Islet of Langerhans (tissue), 1 donor: Measurements from ENCODE around the gene SLC24A3.

Source experiments
- FAIRE-seq: peaks from one replicate; lab custom pipeline; 2011; peaks lifted over from hg19 to GRCh38; lab: Jason Lieb, UNC

The SLC24A3 gene

GRCh38 chr20:19552221-19553180 lies 340.1 kb downstream of the SLC24A3 start:
- FAIRE-seq: no peak

- FAIRE-seq: no peak
Measured at GRCh38 chr20:19554666-19555065, 342.2 kb downstream of the SLC24A3 start.

- no peak for FAIRE-seq
Measured at GRCh38 chr20:19555726-19556125, 343.3 kb downstream of the SLC24A3 start.

- no peak for FAIRE-seq
Measured at GRCh38 chr20:19557291-19557690, 344.8 kb downstream of the SLC24A3 start.

GRCh38 chr20:19560881-19561480 lies 348.5 kb downstream of the SLC24A3 start:
- no peak for FAIRE-seq

GRCh38 chr20:19562426-19562825 lies 350.0 kb downstream of the SLC24A3 start:
- no peak for FAIRE-seq

- no peak for FAIRE-seq
Measured at GRCh38 chr20:19564261-19564660, 351.8 kb downstream of the SLC24A3 start.

GRCh38 chr20:19565736-19566135 lies 353.3 kb downstream of the SLC24A3 start:
- no peak for FAIRE-seq

- FAIRE-seq: no peak
Measured at GRCh38 chr20:19566226-19566945, 353.9 kb downstream of the SLC24A3 start.

GRCh38 chr20:19568128-19568527 lies 355.7 kb downstream of the SLC24A3 start:
- no peak for FAIRE-seq

GRCh38 chr20:19571996-19572395 lies 359.6 kb downstream of the SLC24A3 start:
- no peak for FAIRE-seq

- FAIRE-seq: no peak
Measured at GRCh38 chr20:19577692-19578091, 365.2 kb downstream of the SLC24A3 start.

GRCh38 chr20:19582782-19583181 lies 370.3 kb downstream of the SLC24A3 start:
- FAIRE-seq: no peak

- no peak for FAIRE-seq
Measured at GRCh38 chr20:19583532-19584175, 371.2 kb downstream of the SLC24A3 start.

GRCh38 chr20:19588241-19588640 lies 375.8 kb downstream of the SLC24A3 start:
- no peak for FAIRE-seq

GRCh38 chr20:19588732-19589131 lies 376.3 kb downstream of the SLC24A3 start:
- FAIRE-seq: no peak

GRCh38 chr20:19589787-19590362 lies 377.4 kb downstream of the SLC24A3 start:
- no peak for FAIRE-seq

- no peak for FAIRE-seq
Measured at GRCh38 chr20:19590382-19590781, 377.9 kb downstream of the SLC24A3 start.

GRCh38 chr20:19593762-19594161 lies 381.3 kb downstream of the SLC24A3 start:
- no peak for FAIRE-seq

- FAIRE-seq: no peak
Measured at GRCh38 chr20:19594896-19595295, 382.5 kb downstream of the SLC24A3 start.

GRCh38 chr20:19598117-19598850 lies 385.8 kb downstream of the SLC24A3 start:
- no peak for FAIRE-seq
